NOMO-1 (cell line): Measurements from ENCODE around the gene ZNF536.
"Not testable (repeated sequence)": the region's sequence is repeated elsewhere in the genome, so short reads cannot be mapped to it uniquely, and the experiment has no call there.

Experiments
- DNase-seq, 2 experiments: peaks; one replicate each; lab custom pipeline; 2025; ENCODE audit not compliant: unreplicated experiment in 2 of 2; lab: John Stamatoyannopoulos, UW

The ZNF536 gene

DNA sequence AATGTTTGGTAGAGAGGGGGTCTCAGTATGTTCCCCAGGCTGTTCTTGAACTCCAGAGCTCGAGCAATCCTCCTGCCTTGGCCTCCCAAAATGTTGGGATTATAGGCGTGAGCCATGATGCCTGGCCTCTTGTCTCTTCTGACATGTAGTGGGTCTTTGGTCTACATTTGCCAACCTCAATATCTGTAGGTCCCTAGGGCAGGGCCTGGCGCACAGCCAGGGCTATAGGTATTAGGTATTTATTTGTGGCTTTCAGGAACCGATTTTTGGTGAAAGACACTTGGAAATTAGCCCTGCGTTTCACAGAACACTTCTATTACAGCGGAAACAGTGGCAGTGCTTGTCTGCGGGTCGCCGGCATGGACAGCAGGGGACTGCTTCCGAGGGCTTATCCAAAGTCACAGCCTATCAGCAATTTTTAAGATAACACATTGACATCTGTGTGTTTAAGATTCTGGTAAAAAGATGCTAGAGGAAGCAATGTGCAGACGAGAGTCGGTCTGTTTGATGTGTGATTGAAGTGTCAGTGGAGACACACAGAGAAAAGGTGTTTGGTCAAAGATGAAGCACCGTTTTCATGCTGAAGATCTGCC, 14.5 kb downstream of the ZNF536 start:
- no peak for DNase-seq

- DNase-seq, result no peak
Observed at GRCh38 chr19:30387311-30388115, 15.3 kb downstream of the ZNF536 start.

DNA sequence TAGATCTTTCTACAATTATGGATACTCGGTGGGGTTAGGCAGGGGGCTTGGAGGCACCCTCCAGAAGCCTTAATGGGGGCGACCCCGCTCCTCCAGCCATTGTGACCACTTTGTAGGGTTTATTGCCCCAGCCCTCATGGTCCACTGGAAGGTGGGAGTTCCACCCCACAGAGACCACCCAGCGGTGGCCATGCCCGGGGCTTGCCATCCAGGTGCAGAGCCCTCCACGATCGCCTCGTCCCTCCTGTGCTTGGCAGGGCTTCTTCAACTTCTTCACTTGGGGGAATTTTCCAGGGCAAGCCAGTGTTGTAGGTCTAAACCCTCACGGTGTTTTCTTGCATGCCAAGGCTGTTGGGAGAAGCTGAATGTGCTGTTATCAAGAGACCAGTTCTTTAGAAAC, 16.1 kb downstream of the ZNF536 start:
- no peak for DNase-seq

DNA sequence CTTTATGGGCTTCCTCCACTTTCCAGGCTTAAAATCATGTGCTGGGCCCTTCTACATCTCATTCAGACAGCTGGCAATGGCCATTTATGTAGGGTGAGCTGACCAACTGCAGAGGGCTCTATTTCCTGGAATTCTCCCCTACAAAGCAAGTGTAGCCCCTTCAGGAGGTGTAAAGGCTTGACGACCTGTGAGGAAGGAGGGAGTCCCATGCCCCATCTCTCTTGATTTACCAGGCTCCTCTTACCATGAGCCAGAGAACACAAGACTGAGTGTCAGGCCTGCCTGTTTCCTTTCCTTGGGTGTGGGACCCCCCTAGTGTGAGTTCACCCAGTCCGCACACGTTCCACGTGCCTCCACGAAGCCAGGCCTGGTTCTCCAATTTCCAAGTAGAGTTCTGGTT, 16.6 kb downstream of the ZNF536 start:
- DNase-seq, result no peak

DNA sequence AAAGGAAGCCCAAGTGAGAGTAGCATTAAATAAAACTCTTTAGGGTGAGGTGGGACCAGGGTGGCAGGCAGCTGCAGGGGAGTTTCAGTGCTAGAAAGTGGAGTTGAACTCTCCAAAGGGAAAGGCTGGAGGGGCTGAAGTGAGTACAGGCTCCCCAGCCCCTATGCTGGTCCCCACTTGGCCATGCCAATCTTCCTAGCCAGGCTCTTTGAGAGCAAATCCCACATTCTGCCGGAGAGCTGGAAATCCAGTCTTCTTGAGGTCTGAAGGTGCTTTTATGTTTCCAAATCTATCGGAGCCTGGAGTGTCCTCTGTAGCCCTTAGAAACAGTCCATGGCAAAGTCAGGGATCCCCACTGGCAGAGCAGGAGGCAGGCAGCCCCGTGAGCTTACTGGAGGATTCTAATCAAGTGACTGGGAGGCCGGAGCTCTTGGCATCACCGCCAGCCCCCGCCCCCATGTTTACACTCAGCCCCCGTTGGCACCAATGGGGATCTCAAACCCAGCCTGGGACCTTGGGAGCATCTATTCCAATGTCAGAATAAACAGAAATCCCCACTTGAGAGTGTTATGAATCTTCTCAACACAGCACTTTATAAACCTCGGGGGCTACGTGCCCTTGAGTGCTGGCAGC, 18.3 kb downstream of the ZNF536 start:
- DNase-seq, result no peak

GRCh38 chr19:30391052-30391451, 18.9 kb downstream of the ZNF536 start:
- DNase-seq, result no peak

DNA sequence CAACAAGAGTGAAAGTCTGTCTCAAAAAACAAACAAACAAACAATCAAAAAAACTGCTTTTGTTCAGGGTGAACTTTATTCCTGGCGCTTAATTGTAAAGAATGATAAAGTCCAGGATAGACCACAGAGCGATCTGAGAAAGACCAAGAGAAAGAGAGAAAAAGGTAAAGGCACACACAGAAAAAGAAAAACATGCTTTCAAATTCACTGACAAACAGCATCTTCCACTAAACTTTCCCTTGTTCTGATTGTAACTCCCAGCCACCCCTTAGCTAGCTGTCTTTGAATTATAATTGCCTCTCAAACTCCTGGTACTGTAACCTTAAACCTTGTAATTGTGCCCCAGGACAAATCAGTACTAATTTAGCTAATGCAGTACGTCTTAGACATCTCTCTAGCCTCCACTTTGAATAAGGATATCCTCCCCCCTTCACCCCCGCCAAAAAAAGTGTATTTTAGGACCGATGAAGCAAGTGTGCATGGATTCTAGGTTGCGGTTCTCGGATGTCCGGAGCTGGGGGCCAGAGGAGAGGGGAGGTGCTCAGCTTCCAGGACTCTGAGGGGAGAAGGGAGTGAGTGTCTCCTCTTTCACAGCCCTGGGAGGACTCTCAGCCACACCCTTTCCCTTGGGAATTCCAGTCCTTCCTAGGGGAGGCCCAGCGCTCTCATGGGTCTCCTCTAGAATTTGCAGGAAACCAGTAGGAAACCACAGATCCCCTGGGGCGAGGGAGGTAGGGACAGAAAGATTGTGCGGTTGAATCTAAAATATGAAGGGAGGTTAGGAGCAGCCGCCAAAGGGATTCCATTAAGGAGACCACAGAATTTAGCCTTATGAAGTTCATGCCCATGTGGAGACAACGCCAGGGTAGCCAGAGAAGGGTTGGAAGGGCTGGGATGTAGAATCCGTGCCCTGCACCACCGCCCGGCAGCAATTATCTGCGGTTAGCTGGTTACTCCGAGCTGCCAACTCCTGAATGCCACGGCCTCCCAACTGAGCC, 19.7 kb downstream of the ZNF536 start:
- DNase-seq, result no peak

GRCh38 chr19:30393046-30393445, 20.9 kb downstream of the ZNF536 start:
- no peak for DNase-seq

DNA sequence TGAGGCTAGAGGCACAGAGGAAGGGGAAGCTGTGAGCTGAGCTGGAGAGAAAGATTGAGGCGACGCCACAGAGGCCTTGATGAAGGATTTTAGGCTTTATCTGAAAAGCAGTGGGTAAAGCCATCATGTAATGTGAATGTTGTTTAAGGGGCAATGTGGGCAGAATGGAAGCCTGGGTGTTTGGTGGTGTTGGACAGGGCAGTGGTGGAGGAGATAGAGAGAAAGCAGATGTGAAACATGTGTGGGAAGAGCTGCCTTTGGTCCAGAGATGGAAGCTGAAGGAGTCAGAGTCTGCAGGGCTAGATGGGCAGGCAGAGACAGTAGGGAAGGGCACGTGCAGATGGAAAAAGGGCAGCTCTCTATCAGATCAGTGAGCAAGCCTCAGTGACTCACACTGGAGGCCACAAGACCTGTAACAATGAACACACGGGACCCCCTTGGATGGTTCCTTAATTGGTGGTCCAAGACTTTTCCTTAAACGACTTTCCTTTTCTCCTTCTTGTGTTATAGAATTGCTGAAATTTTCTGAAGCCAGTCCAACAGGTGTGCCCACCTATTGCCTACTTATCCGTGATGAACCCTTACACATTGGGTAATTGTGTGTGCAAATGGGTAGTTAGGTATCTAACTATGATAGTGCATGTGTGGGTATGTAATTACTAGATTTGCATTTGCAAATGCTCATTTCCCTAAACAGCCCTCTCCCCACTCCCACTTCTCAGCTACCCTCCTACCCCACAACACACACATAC, 21.7 kb downstream of the ZNF536 start:
- DNase-seq, result no peak

DNA sequence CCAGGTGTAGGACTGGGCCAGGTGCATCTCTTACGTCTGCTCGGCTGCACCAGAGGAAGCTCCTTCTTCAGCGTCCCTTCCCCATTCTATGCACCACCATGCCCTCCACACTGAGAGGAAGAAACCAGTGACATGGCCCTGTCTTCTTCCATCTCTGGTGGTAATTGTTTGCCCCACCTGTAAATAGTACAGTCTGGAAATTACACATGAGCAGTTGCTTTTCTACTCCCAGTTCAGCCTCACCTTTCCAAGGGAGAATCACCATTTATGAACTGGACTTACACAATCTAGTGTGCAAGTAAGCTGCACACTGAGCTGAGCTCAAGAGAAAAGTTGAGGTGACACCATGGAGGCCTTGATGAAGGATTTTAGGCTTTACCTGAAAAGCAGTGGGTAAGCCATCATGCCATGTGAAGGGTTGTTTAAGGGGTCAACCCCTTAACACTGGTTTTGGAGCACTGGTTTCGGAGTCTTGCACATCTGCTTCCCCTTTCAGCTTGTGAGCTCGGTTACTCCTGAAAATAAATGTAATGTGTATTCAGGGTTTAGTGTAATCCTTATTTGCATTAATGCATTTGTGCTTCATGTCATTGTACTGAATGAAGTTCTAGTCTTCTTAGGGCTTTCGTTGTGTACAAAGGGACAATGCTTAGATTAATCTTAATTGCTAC, 22.4 kb downstream of the ZNF536 start:
- no peak for DNase-seq

DNA sequence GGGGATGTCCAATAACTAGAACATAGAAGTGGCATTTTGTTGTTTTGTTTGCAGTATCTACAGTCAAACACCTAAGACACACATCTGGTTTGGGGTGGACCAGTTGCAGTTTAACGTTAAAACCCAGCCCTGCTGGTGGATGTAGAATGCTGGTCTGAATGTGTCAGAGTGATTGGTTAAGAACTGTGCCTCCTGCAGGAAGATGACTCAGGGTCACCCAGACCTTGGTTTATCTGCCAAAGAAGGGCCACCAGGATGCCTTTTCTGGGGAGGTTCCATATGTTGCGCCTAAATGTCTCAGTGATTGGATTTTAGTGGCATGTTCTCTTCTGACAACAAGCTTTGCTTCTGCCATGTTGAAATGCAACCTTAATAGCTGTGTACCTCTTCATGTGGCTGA, 23.1 kb downstream of the ZNF536 start:
- DNase-seq, result no peak

DNA sequence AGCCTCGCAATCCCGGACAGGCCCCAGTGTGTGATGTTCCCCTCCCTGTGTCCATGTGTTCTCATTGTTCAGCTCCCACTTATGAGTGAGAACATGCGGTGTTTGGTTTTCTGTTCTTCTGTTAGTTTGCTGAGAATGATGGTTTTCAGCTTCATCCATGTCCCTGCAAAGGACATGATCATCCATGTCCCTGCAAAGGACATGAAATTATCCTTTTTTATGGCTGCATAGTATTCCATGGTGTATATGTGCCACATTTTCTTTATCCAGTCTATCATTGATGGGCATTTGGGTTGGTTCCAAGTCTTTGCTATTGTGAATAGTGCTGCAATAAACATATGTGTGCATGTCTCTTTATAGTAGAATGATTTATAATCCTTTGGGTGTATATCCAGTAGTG, 26.4 kb downstream of the ZNF536 start:
- not testable (repeated sequence) for DNase-seq

GRCh38 chr19:30401956-30402355, 29.8 kb downstream of the ZNF536 start:
- no peak for DNase-seq

- DNase-seq, result no peak
Observed at GRCh38 chr19:30402436-30403202, 30.4 kb downstream of the ZNF536 start.

DNA sequence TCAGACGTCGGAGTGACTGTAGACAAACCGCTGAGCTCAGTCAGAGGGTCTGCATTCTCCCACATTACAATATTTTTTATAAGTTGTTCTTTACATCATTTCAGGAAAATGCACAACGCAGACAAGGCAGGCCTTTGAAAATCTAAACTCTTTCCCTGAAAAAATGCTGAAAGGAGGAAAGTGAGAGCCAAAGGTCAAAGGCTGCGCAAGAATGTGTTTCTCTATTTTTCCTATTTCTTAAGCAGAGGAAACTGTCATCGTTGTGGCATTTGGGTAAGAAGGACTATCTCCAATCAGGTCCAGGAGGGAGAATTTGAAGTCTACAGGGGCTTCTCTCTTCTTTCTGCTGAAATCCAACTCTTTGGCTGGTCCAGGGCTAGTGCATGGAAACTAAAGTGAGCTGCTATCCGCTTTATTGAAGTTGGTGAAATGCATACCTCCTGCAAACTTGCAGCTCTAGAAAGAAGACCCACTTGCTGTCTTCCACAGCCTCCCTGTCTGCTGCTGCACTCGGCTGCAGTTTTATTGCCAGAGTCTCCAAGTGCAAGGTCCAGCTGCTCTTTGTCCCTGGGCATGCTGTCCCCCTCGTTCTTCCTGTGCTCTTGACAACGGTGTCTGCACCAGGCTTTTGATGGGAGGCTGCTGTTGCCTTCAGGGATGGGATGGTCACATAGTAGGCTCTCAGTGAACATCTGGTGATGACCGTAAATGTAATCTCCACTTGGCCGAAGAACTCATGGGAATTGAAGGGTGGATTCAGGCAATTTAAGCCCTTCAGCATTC, 31.2 kb downstream of the ZNF536 start:
- DNase-seq, result no peak

DNA sequence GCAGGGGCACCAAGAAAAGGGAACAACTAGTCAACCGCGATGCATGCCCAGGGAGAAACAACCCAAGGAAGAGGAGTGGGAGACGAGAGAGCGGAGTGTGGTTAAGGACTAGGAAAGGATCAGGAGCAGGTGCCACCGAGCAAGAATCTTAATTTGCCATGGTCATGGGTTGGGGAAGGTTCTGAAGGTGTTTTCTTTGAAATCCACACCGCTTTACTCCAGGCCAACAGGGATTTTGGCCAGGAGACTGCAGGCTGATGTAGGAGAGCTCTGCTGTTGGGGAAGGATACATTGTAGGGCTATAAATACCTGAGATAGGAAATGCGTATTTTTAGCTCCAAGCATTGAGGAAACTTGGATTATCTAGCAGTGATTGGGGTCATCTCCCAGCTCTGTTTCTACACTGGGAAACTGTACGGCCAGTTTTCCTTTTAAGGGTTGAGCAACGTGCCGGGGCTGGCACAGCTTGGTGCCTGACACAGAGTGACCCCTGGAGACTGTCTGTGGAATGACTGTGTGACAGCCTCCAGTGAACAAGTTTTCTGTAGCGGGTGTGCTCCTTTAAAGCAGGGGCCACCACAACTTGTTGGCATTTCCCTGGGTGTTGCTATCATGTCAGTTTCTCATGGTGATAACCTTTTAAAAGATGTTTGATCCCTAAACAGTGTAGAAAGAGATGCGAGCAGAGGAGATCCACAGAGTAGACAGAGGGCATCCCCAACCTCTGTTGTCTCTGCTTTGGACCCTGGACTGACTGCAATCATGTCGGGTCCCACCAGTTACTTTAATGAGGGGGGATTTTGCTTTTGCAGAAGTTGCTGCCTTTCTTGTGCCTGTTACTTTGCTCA, 34.3 kb downstream of the ZNF536 start:
- DNase-seq, result no peak

GRCh38 chr19:30407068-30407709, 35.0 kb downstream of the ZNF536 start:
- no peak for DNase-seq
